ENCODE results near the gene PLK5.

GRCh38 chr19:1503089-1503924, 20.6 kb upstream of the PLK5 start:
- TF ChIP-seq CTCF (IDR thresholded peaks at IDR 0.05; ENCODE audit: insufficient read depth, low read length) (peak; percentile 29), POLR2AphosphoS5 (IDR thresholded peaks at IDR 0.05; ENCODE audit: low read depth) (no peak), GABPA (IDR thresholded peaks at IDR 0.05; ENCODE audit: low read depth) (no peak), REST (IDR thresholded peaks at IDR 0.05; ENCODE audit: insufficient replicate concordance, low read depth) (no peak), SPI1 (IDR thresholded peaks at IDR 0.05; ENCODE audit: borderline replicate concordance, low read depth) (no peak)

Measured in HL-60 (cell line).